ENCODE measurements around the gene HK2.
"Not testable (repeated sequence)": the region's sequence is repeated elsewhere in the genome, so short reads cannot be mapped to it uniquely, and the experiment has no call there.

HK2 gene

DNA sequence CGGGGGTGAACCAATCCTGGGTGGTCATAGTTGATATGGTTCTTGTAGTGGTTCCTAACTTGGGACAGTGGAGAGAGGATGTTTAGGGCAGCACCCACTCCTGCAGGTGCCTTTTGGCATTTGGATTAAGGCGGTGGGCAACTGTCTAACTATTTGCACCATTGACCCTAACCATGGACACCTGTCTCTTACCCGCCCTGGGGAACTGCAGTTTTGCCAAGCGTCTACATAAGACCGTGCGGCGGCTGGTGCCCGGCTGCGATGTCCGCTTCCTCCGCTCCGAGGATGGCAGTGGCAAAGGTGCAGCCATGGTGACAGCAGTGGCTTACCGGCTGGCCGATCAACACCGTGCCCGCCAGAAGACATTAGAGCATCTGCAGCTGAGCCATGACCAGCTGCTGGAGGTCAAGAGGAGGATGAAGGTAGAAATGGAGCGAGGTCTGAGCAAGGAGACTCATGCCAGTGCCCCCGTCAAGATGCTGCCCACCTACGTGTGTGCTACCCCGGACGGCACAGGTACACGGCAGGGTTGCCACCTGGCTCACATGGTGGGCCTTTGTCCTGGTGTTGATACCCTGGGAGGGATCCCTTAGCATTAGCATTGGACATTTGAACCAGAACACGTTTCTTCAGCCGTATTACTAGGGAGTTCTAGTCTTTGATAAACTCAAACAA lies 46.3 kb downstream of the HK2 start:
- DNase-seq: no peak

DNA sequence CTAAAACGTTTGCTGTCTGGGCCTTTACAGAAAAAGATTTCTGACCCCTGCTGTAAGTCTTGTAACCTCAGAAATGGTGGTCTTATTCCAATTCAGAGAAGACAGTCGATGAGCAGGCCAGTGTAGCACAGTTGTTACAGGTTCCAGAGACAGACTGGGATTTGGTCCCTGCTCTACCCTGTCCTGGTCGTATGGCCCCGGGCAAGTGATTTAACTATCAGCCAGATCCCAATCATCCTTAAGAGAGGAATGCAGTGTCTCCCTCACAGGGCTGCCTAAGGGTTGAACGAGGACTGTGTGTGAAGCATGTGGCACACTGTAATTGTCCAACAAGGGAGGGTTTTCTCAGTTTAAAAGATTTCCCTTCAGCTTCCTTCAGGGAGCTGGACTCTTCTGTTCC lies 47.2 kb downstream of the HK2 start:
- no peak for DNase-seq

DNA sequence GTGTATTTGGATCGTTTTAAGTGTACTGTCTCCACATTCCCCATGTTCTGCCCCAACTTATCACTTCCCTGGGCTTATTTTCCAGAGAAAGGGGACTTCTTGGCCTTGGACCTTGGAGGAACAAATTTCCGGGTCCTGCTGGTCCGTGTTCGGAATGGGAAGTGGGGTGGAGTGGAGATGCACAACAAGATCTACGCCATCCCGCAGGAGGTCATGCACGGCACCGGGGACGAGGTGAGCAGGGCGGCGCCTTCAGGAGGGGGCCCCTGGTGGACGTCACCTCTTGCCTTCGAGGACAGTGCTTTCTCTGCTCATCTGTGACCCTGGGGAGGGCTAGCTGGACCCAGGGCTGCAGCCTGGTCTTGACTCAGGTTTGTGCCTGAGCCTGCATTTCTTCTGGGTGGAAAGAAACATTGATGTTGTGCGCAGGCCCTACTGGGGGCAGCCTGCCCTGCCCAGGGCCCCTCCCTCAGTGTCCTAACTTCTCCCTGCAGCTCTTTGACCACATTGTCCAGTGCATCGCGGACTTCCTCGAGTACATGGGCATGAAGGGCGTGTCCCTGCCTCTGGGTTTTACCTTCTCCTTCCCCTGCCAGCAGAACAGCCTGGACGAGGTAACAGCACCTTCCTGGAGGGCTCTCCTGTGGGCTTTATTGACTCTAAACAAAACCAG lies 47.8 kb downstream of the HK2 start:
- no peak for DNase-seq

- no peak for DNase-seq
Measured at GRCh38 chr2:74882299-74882687, 48.4 kb downstream of the HK2 start.

DNA sequence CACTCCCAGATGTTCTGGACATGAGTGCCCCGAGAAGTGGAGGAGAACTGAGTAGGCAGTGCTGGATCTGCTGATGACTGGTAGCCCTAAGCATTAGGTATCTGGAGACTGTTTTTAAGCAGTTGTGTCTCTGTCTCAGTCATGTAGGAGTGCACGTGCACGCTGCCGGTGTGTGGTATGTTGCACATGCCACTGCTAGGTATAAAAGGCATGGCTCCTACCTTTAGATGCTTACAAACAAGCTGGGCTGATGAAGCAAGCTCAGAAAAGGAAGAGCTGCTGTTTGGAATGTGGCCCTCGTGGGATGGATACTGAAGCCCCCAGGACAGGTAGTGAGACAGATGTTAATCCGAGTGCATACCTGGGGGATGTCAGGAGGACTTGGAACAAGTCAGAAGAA lies 49.1 kb downstream of the HK2 start:
- DNase-seq: no peak

GRCh38 chr2:74884118-74884762 lies 50.3 kb downstream of the HK2 start:
- no peak for DNase-seq

DNA sequence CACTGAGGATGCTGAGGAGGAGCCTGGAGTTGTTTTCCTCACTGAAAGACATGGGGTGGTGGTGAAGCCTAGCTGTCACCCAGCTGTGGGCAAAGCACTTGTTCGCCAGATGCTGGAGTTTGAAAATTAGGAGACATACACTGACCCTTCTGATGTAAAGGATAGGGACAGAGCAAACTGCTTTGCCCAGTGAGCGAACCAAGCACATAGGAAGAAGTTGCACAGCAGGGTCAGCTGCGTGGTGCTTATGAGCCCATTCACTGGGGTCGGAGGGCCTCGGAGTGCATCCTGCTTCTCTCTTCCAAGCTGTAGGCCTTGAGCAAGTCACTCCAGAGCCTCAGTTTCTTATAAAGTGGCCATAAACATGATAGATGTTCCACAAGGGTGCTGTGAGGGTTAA lies 50.9 kb downstream of the HK2 start:
- DNase-seq: no peak

DNA sequence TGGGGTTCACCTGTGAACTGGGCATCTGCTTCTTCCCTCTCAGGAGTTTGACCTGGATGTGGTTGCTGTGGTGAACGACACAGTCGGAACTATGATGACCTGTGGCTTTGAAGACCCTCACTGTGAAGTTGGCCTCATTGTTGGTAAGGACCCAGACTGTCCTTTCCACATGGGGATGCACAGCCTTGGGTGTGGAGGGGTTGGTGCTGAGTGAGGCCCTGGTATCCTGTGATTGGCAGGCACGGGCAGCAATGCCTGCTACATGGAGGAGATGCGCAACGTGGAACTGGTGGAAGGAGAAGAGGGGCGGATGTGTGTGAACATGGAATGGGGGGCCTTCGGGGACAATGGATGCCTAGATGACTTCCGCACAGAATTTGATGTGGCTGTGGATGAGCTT lies 52.3 kb downstream of the HK2 start:
- DNase-seq: peak; percentile 14

GRCh38 chr2:74886811-74887210 lies 52.9 kb downstream of the HK2 start:
- DNase-seq: peak; percentile 20

DNA sequence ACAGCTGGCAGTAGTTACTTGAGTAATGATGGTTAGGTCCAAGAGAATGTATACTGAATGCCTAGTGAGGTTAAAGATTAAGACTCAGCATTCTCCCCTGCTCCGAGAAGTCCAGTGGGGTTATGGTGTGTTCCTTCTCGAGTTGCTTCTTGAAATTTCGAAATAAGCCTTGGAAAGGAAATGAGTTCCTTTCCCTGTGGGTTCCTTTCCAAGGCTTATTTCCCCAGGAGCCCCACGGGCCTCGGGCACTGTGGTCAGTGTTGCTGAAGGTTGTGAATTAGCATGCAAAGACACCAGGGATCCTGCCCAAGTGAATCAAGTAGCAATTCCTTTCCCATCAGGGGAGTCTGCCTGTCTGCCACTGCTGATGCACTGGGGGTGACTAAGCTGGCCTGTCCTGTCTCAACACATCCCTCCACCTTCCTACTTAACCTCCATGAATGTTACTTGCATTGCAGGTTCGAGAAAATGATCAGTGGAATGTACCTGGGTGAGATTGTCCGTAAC lies 53.6 kb downstream of the HK2 start:
- DNase-seq: peak; percentile 10

DNA sequence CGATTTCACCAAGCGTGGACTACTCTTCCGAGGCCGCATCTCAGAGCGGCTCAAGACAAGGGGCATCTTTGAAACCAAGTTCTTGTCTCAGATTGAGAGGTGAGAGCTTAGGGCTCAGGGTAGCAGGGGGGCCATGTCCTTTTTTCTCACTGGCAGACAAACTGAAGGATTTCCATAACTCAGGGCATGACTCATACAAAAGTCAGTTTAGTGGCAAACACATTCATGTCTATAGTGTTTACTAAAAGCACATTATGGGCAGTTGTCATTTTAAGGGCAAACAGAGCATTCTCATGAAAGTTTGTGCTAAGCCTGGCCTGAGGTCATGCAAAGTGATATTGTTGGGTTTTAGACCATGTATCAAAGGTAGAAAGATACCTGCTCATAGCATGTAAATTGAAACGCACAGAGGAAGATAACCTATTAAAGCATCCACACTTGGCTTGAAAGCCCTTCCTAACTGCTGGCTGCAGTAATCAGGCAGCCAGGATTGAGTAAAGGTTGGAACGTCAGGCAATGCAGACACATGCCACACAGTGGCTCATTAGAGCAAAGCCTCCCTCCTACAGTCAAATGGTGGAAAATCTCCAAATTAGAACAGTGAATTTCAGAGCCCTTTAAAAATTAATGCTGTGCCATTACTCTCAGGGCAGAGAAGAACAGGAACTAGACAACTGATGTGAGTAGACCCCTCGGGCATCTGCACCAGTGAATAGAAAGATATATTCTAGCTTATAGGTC lies 54.2 kb downstream of the HK2 start:
- DNase-seq: peak; percentile 2

DNA sequence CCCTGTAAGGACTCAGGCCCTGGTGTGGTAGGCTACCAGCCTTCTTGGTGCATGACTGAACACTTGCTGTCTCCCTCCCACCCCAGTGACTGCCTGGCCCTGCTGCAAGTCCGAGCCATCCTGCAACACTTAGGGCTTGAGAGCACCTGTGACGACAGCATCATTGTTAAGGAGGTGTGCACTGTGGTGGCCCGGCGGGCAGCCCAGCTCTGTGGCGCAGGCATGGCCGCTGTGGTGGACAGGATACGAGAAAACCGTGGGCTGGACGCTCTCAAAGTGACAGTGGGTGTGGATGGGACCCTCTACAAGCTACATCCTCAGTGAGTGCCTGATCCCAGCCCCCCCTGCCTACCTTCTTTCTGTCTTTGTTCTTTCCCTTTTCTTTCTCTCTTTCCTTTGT lies 55.2 kb downstream of the HK2 start:
- DNase-seq: peak; percentile 6

DNA sequence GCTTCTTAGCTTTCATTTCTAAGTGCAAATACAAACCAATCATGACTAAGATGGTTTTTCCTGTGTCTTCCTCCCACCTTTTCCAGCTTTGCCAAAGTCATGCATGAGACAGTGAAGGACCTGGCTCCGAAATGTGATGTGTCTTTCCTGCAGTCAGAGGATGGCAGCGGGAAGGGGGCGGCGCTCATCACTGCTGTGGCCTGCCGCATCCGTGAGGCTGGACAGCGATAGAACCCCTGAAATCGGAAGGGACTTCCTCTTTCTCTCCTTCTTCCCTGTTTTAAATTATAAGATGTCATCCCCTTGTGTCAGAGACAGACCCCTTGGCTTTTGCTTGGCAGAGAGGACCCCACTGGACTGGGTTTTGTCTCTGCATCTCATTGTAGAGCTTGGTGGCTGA lies 56.8 kb downstream of the HK2 start:
- DNase-seq: no peak

- no peak for DNase-seq
Measured at GRCh38 chr2:74891136-74891764, 57.3 kb downstream of the HK2 start.

GRCh38 chr2:74891816-74892215 lies 57.9 kb downstream of the HK2 start:
- not testable (repeated sequence) for DNase-seq

DNA sequence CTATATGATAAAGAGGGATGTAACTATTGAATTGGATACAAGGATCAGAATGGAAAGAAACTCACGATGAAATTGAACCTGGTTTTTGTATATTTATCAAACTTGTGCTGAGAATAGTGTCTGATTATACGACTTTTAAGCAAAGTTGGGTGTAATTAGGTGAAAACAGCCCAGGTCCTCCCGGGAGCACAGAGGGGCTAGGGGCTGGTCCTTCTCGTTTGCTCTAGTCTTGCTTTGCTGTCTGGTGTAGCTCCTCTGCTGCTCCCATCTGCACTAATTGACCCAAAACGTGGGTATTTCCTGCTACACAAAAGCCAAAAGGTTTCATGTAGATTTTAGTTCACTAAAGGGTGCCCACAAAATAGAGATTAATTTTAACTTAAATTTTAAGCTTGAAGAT lies 58.7 kb downstream of the HK2 start:
- DNase-seq: peak; percentile 1

- DNase-seq: peak; percentile 17
Measured at GRCh38 chr2:74893332-74893731, 59.4 kb downstream of the HK2 start.

GRCh38 chr2:74894272-74894981 lies 60.5 kb downstream of the HK2 start:
- DNase-seq: peak; percentile 20

DNA sequence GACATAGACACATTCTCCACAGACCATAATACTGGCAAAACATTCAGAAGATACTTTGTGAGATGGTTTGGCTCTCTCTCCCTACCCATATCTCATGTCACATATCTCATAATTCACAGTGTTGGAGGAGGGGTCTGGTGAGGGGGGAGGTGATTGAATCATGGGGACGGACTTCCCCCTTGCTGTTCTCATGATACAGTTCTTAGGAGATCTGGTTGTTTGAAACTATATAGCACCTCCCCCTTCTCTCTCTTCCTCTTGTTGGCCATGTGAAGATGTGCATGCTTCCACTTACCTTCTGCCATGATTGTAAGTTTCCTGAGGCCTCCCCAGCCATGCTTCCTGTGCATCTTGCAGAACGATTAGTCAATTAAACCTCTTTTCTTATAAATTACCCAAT lies 61.1 kb downstream of the HK2 start:
- no peak for DNase-seq

DNA sequence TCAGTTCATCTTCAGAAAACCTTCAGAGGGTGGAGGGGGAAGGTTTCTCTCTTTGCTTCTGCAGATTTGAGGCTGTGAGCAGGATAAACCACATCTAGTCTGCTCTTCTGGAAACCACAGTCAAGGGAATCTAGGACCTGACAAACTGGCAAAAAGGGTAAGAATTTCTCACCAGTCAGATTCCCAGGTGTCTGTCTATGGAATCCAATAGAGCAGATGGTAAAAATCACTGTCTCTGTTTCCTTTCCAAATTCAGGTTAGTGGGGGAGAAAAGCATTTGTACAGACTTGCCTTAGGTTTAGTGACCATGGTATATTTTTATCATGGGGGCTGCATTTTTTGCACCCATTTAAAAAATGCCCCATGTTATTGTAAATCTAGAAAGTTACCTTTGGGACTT lies 62.3 kb downstream of the HK2 start:
- no peak for DNase-seq

- not testable (repeated sequence) for DNase-seq
Measured at GRCh38 chr2:74900225-74900624, 66.3 kb downstream of the HK2 start.

DNA sequence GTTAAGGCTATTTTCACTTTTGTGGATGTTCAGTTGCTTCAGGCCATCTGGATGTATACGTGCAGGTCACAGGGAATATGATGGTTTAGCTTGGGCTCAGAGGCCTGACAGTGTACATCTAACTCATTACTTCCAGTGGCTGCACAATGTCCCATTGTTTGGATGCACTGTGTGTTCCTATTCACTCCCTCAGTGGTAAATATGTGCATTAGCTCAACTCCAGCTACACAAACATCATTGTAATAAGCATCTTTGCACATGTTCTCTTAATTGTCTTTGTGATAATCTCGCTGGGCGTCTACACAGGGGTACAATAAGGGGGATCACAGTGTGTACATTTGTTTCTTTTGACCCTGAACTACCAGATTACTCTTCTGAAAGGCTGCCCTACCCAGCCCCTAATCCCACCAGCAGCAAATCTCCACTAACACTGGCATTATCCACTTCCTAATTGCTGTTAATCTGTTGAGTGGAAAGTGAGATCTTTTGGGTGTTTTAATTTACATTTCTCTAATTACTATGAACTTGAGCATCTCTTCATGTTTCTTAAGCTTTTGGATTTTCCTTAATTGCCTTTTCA lies 68.4 kb downstream of the HK2 start:
- no peak for DNase-seq
